OCI-LY7 (cell line): ENCODE data around the gene SPECC1L.

Source experiments
- CTCF ChIP-seq: fragments of 200-600 bp; sonication (generic); conservative IDR thresholded peaks from 2 replicates; pipeline ENCODE4 v1.5.1; 2014; ENCODE audit warnings: mild to moderate bottlenecking, antibody characterized with exemption, low read length, moderate library complexity, mixed read lengths
- EZH2phosphoT487 ChIP-seq: fragments of 200-600 bp; sonication (generic); IDR thresholded peaks from 2 replicates; pipeline ENCODE4 v1.6.1; 2018; ENCODE audit warnings: low read depth, borderline replicate concordance, mild to moderate bottlenecking, mixed run types, antibody characterized with exemption, low read length, moderate library complexity, mixed read lengths

GRCh38 chr22:24394254-24394653 lies 123.6 kb downstream of the SPECC1L start:
- TF ChIP-seq CTCF (0 out of 2 replicates have a peak, but pooled peaks have one; percentile 20), EZH2phosphoT487 (no peak)
